ENCODE results near the gene ZNF761.
A peak's percentile ranks its signal among the peaks of the same experiment; 100 is the strongest.
"Not testable (repeated sequence)": the region's sequence is repeated elsewhere in the genome, so short reads cannot be mapped to it uniquely, and the experiment has no call there.

Gene ZNF761

GRCh38 chr19:53462861-53463260 lies 31.1 kb downstream of the ZNF761 start:
- Histone ChIP-seq H3K9ac (ENCODE audit: low read length) (no peak overlapping the region), H3K4me1 (ENCODE audit: control insufficient read depth, low read depth, low read length) (peaks cover 7% of the 10 kb centered on the region), H3K9me3 (ENCODE audit: control insufficient read depth, low read depth, low read length) (no peaks in the 10 kb centered on the region), H3K27ac (ENCODE audit: low read length) (no peak overlapping the region), H3K27me3 (ENCODE audit: control insufficient read depth, insufficient read depth, low read length) (no peaks in the 10 kb centered on the region), H3K36me3 (ENCODE audit: control insufficient read depth, low read depth, low read length) (no peaks in the 10 kb centered on the region), H3K4me3 (ENCODE audit: low read length) (peak overlapping the region; percentile 54)

GRCh38 chr19:53463263-53463662 lies 31.5 kb downstream of the ZNF761 start:
- Histone ChIP-seq H3K36me3 (ENCODE audit: control insufficient read depth, low read depth, low read length) (no peaks in the 10 kb centered on the region), H3K4me3 (ENCODE audit: low read length) (peak overlapping the region; percentile 54), H3K4me1 (ENCODE audit: control insufficient read depth, low read depth, low read length) (peaks cover 7% of the 10 kb centered on the region), H3K9me3 (ENCODE audit: control insufficient read depth, low read depth, low read length) (no peaks in the 10 kb centered on the region), H3K9ac (ENCODE audit: low read length) (no peak overlapping the region), H3K27ac (ENCODE audit: low read length) (no peak overlapping the region), H3K27me3 (ENCODE audit: control insufficient read depth, insufficient read depth, low read length) (no peaks in the 10 kb centered on the region)

DNA sequence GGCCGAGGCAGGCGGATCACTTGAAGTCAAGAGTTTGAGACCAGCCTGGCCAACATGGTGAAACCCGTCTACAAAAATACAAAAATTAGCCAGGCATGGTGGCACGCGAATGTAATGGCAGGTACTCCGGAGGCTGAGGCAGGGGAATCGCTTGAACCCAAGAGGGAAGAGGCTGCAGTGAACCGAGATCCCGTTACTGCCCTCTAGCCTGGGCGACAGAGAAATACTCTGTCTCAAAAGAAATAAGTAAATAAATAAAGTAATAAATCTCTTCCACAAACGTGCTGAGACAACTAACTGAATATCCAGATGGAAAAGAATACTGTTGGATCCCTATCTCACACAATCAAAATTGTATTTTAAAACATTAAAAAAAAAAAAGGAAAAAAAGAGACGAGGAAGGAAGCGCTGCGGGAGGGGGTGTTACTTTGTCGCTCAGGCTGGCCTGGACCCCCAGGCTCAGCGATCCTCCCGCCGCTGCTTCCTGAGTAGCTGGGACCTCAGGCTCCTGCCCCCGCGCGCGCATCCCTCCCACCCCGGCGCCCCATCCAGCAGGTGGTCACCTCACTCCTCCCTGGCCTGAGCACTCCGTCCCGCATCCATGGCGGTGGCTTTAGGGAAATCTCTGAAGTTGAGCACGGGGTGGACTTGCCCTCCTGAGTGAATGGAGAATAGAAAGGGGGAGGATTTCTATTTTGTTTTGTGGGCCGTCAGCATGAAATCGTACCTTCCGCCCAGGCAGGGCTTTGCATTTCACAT lies 35.1 kb downstream of the ZNF761 start:
- H3K27me3 ChIP-seq (ENCODE audit: control insufficient read depth, insufficient read depth, low read length), result no peaks in the 10 kb centered on the region
- H3K4me1 ChIP-seq (ENCODE audit: control insufficient read depth, low read depth, low read length), result peaks cover 16% of the 10 kb centered on the region
- H3K9ac ChIP-seq (ENCODE audit: low read length), result peak overlapping the region; percentile 39
- no peak overlapping the region for H3K27ac ChIP-seq (ENCODE audit: low read length)
- no peaks in the 10 kb centered on the region for H3K9me3 ChIP-seq (ENCODE audit: control insufficient read depth, low read depth, low read length)
- H3K4me3 ChIP-seq (ENCODE audit: low read length), result peak overlapping the region; percentile 93
- H3K36me3 ChIP-seq (ENCODE audit: control insufficient read depth, low read depth, low read length), result no peaks in the 10 kb centered on the region

DNA sequence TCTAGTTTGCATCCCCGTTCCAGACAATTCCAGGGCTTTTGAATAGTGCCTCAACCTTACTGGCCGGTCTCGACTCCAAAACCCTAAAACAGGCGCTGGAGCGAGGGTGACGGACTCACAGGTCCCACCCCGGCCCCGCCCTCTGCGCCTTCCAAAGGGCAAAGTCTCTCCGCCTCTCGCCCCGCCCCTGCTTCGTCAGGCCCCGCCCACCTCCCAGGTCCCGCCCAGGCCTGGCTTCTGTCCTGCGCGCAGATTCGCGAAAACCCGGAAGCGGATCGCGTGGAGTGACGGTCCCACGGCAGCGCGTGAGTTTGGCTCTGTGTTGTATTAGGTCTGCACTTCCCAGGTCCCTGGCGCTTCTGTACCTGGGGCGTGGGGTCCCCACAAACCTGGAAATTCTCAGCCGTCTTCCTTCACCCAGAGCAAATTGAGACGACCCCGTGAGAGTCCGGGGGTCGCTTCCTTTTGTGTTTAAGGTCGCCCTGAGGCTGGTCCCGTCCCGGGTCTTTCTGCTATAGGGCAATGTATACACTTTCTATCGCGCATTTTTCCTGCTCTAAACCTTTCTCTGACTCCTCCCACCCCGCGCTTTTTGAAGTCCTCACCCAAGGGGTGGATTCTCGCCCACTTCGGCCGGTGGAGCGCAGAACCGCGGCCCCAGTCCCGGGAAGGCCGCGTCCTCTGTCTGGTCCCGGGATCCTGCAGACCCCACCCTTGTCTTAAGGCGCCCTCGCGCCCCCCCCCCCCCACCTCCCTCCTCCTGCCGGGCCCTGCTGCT lies 35.9 kb downstream of the ZNF761 start, which contains the start of gene ZNF813:
ZNF813 (plus strand) TSS at position 249 of the 778 bp plus-strand sequence. CDS start 16,090 bp downstream, outside the sequence.
- no peaks in the 10 kb centered on the region for H3K36me3 ChIP-seq (ENCODE audit: control insufficient read depth, low read depth, low read length)
- H3K4me1 ChIP-seq (ENCODE audit: control insufficient read depth, low read depth, low read length), result peaks cover 16% of the 10 kb centered on the region
- H3K9ac ChIP-seq (ENCODE audit: low read length), result peak within 1 kb of the TSS; percentile 63
- peak within 1 kb of the TSS; percentile 93 for H3K4me3 ChIP-seq (ENCODE audit: low read length)
- H3K9me3 ChIP-seq (ENCODE audit: control insufficient read depth, low read depth, low read length), result no peaks in the 10 kb centered on the region
- no peak within 1 kb of the TSS for H3K27ac ChIP-seq (ENCODE audit: low read length)
- no peaks in the 10 kb centered on the region for H3K27me3 ChIP-seq (ENCODE audit: control insufficient read depth, insufficient read depth, low read length)

GRCh38 chr19:53468628-53469027 lies 36.8 kb downstream of the ZNF761 start:
- H3K9ac ChIP-seq (ENCODE audit: low read length); H3K27me3 ChIP-seq (ENCODE audit: control insufficient read depth, insufficient read depth, low read length); H3K36me3 ChIP-seq (ENCODE audit: control insufficient read depth, low read depth, low read length); H3K27ac ChIP-seq (ENCODE audit: low read length); H3K9me3 ChIP-seq (ENCODE audit: control insufficient read depth, low read depth, low read length): not testable (repeated sequence)
- Histone ChIP-seq H3K4me3 (ENCODE audit: low read length) (peak overlapping the region; percentile 93), H3K4me1 (ENCODE audit: control insufficient read depth, low read depth, low read length) (peaks cover 10% of the 10 kb centered on the region)

- Histone ChIP-seq H3K27ac (ENCODE audit: low read length) (no peak overlapping the region), H3K27me3 (ENCODE audit: control insufficient read depth, insufficient read depth, low read length) (no peaks in the 10 kb centered on the region), H3K9ac (ENCODE audit: low read length) (no peak overlapping the region), H3K9me3 (ENCODE audit: control insufficient read depth, low read depth, low read length) (no peaks in the 10 kb centered on the region), H3K4me1 (ENCODE audit: control insufficient read depth, low read depth, low read length) (peaks cover 9% of the 10 kb centered on the region), H3K4me3 (ENCODE audit: low read length) (no peak overlapping the region), H3K36me3 (ENCODE audit: control insufficient read depth, low read depth, low read length) (no peaks in the 10 kb centered on the region)
Measured at GRCh38 chr19:53471916-53472315, 40.1 kb downstream of the ZNF761 start.

DNA sequence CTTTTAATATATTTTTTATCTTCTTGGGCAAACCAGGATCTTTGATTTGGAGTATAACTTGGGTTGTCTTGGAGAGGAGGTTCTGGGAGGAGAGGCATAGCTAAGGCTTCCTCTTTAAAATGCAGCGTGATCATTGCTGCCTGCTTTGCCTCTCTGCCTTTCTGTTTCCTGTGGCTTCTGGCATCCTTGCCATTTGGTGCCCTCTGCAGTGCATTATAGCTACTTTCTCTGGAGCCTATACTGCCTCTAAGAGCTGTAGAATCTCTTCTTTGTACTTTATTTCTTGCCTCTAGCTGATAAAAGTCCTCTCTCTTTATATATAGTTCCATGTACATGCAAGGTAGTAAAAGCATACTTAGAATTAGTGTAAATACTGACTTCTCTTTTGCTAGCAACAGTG lies 43.0 kb downstream of the ZNF761 start:
- not testable (repeated sequence) for H3K9me3 ChIP-seq (ENCODE audit: control insufficient read depth, low read depth, low read length); H3K27me3 ChIP-seq (ENCODE audit: control insufficient read depth, insufficient read depth, low read length); H3K36me3 ChIP-seq (ENCODE audit: control insufficient read depth, low read depth, low read length); H3K4me3 ChIP-seq (ENCODE audit: low read length); H3K27ac ChIP-seq (ENCODE audit: low read length); H3K4me1 ChIP-seq (ENCODE audit: control insufficient read depth, low read depth, low read length); H3K9ac ChIP-seq (ENCODE audit: low read length)

GRCh38 chr19:53475470-53475869 lies 43.7 kb downstream of the ZNF761 start:
- not testable (repeated sequence) for H3K9ac ChIP-seq (ENCODE audit: low read length); H3K27ac ChIP-seq (ENCODE audit: low read length); H3K4me3 ChIP-seq (ENCODE audit: low read length); H3K27me3 ChIP-seq (ENCODE audit: control insufficient read depth, insufficient read depth, low read length); H3K4me1 ChIP-seq (ENCODE audit: control insufficient read depth, low read depth, low read length); H3K9me3 ChIP-seq (ENCODE audit: control insufficient read depth, low read depth, low read length); H3K36me3 ChIP-seq (ENCODE audit: control insufficient read depth, low read depth, low read length)

DNA sequence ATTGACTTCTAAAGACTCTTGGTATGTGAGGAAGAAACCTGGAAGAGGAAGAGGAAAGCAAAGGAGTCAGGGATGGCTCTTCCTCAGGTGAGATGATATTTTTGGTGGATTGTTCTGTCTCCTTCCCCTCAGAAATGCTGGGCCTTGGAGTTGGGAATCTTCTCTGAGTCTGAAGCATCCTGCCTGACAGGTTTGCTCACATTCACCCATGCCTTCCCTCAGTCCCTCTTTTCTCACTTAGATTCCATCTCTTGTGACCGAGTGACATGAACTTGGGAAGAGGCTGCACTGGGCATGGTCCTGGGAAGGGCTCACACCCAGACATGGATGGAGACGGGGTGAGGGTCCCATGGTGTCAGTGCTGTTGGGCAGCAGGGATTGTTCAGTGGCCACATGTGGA lies 52.0 kb downstream of the ZNF761 start:
- not testable (repeated sequence) for H3K4me1 ChIP-seq (ENCODE audit: control insufficient read depth, low read depth, low read length); H3K27me3 ChIP-seq (ENCODE audit: control insufficient read depth, insufficient read depth, low read length); H3K36me3 ChIP-seq (ENCODE audit: control insufficient read depth, low read depth, low read length); H3K9ac ChIP-seq (ENCODE audit: low read length); H3K27ac ChIP-seq (ENCODE audit: low read length); H3K4me3 ChIP-seq (ENCODE audit: low read length)
- H3K9me3 ChIP-seq (ENCODE audit: control insufficient read depth, low read depth, low read length), result peaks cover 22% of the 10 kb centered on the region

GRCh38 chr19:53485046-53486004 lies 53.5 kb downstream of the ZNF761 start:
- Histone ChIP-seq H3K9me3 (ENCODE audit: control insufficient read depth, low read depth, low read length) (peaks cover 17% of the 10 kb centered on the region), H3K4me1 (ENCODE audit: control insufficient read depth, low read depth, low read length) (no peaks in the 10 kb centered on the region), H3K36me3 (ENCODE audit: control insufficient read depth, low read depth, low read length) (peaks cover 14% of the 10 kb centered on the region), H3K4me3 (ENCODE audit: low read length) (no peak overlapping the region), H3K27me3 (ENCODE audit: control insufficient read depth, insufficient read depth, low read length) (no peaks in the 10 kb centered on the region), H3K27ac (ENCODE audit: low read length) (no peak overlapping the region), H3K9ac (ENCODE audit: low read length) (no peak overlapping the region)

DNA sequence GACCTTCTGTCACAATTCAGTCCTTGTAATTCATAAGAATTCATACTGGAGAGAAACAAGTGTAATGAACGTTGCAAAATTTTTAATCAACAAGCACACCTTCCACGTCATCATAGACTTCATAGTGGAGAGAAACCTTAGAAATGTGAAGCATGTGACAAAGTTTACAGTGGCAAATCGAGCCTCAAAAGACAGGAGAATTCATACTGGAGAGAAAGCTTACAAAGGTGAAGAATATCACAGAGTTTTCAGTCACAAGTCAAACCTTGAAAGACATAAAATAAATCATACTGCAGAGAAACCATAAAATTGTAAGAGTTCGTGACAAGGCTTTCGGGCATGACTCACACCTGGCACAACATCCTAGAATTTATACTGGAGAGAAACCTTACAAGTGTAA lies 60.4 kb downstream of the ZNF761 start:
- no peaks in the 10 kb centered on the region for H3K4me1 ChIP-seq (ENCODE audit: control insufficient read depth, low read depth, low read length)
- no peak overlapping the region for H3K27ac ChIP-seq (ENCODE audit: low read length)
- no peaks in the 10 kb centered on the region for H3K9me3 ChIP-seq (ENCODE audit: control insufficient read depth, low read depth, low read length)
- no peak overlapping the region for H3K9ac ChIP-seq (ENCODE audit: low read length)
- no peaks in the 10 kb centered on the region for H3K27me3 ChIP-seq (ENCODE audit: control insufficient read depth, insufficient read depth, low read length)
- H3K4me3 ChIP-seq (ENCODE audit: low read length), result no peak overlapping the region
- peaks cover 27% of the 10 kb centered on the region for H3K36me3 ChIP-seq (ENCODE audit: control insufficient read depth, low read depth, low read length)
